ENCODE data around the gene FBXO4.
A peak's percentile ranks its signal among the peaks of the same experiment; 100 is the strongest.
"Not testable (repeated sequence)": the region's sequence is repeated elsewhere in the genome, so short reads cannot be mapped to it uniquely, and the experiment has no call there.

The FBXO4 gene

GRCh38 chr5:41925555-41925951 is 472 bp downstream of the FBXO4 start:
- DNase-seq = peak in 1 of 2 experiments; percentile 64

- no peak for DNase-seq
Measured at GRCh38 chr5:41927604-41928003, 2.5 kb downstream of the FBXO4 start.

GRCh38 chr5:41929035-41929434 is 4.0 kb downstream of the FBXO4 start:
- DNase-seq = no peak

- no peak for DNase-seq
Measured at GRCh38 chr5:41932770-41933169, 7.7 kb downstream of the FBXO4 start.

GRCh38 chr5:41935544-41935943 is 10.5 kb downstream of the FBXO4 start:
- DNase-seq = no peak

- no peak for DNase-seq
Measured at GRCh38 chr5:41940641-41941040, 15.6 kb downstream of the FBXO4 start.

GRCh38 chr5:41945332-41945955 is 20.4 kb downstream of the FBXO4 start:
- not testable (repeated sequence) for DNase-seq

- no peak for DNase-seq
Measured at GRCh38 chr5:41951224-41951623, 26.1 kb downstream of the FBXO4 start.

GRCh38 chr5:41954286-41954685 is 29.2 kb downstream of the FBXO4 start:
- no peak for DNase-seq

GRCh38 chr5:41955432-41956024 is 30.4 kb downstream of the FBXO4 start:
- no peak for DNase-seq

- no peak for DNase-seq
Measured at GRCh38 chr5:41956943-41957342, 31.9 kb downstream of the FBXO4 start.

- no peak for DNase-seq
Measured at GRCh38 chr5:41960481-41960880, 35.4 kb downstream of the FBXO4 start.

GRCh38 chr5:41961736-41962135 is 36.7 kb downstream of the FBXO4 start:
- DNase-seq = no peak

- DNase-seq = no peak
Measured at GRCh38 chr5:41962491-41962890, 37.4 kb downstream of the FBXO4 start.

GRCh38 chr5:41966401-41967105 is 41.5 kb downstream of the FBXO4 start:
- DNase-seq = no peak

GRCh38 chr5:41967401-41967800 is 42.3 kb downstream of the FBXO4 start:
- DNase-seq = no peak

GRCh38 chr5:41968153-41968723 is 43.2 kb downstream of the FBXO4 start:
- DNase-seq = no peak

GRCh38 chr5:41973087-41973486 is 48.0 kb downstream of the FBXO4 start:
- DNase-seq = peak in 1 of 2 experiments; percentile 10

- DNase-seq = no peak
Measured at GRCh38 chr5:41973887-41974286, 48.8 kb downstream of the FBXO4 start.

- DNase-seq = no peak
Measured at GRCh38 chr5:41978676-41979075, 53.6 kb downstream of the FBXO4 start.

- DNase-seq = no peak
Measured at GRCh38 chr5:41980396-41980795, 55.3 kb downstream of the FBXO4 start.

GRCh38 chr5:41980870-41981269 is 55.8 kb downstream of the FBXO4 start:
- no peak for DNase-seq

GRCh38 chr5:41982858-41983257 is 57.8 kb downstream of the FBXO4 start:
- not testable (repeated sequence) for DNase-seq

GRCh38 chr5:41983284-41983683 is 58.2 kb downstream of the FBXO4 start:
- no peak for DNase-seq

Measured in NCI-H526 (cell line).